HG02885 (cell line): ENCODE measurements around the gene MATN3.
A peak's percentile ranks its signal among the peaks of the same experiment; 100 is the strongest.

ENCODE experiments used
- ATAC-seq: cut with Tn5 transposase; IDR thresholded peaks from one replicate; pipeline ENCODE4 v1.9.1; 2021; ENCODE audit warnings: mild to moderate bottlenecking; ENCODE audit not compliant: unreplicated experiment, poor library complexity

Gene MATN3

DNA sequence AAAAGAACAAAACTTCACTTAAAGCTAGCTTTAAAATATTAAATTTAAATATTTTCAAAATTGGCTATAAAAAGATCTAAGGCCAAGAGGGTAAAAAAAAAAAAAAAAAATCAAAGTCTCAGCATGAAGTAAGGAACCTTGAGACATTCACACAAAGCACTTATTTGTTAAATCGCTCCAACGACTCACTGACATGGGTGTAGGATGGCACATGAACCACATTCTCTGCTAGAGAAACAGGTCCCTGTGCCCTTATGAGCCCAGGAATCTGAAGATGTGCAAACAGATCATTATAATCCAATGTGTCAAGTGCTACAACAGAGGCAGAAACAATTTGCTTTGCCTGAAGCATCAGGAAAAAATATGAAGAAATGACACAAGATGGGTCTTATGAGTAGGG is 25.2 kb upstream of the MATN3 start:
- ATAC-seq = no peak

- no peak for ATAC-seq
These were observed 23.6 kb upstream of the MATN3 start for GRCh38 chr2:20035955-20036666.

- no peak for ATAC-seq
These were observed 22.4 kb upstream of the MATN3 start for GRCh38 chr2:20034821-20035220.

GRCh38 chr2:20034218-20034617 is 21.8 kb upstream of the MATN3 start:
- no peak for ATAC-seq

DNA sequence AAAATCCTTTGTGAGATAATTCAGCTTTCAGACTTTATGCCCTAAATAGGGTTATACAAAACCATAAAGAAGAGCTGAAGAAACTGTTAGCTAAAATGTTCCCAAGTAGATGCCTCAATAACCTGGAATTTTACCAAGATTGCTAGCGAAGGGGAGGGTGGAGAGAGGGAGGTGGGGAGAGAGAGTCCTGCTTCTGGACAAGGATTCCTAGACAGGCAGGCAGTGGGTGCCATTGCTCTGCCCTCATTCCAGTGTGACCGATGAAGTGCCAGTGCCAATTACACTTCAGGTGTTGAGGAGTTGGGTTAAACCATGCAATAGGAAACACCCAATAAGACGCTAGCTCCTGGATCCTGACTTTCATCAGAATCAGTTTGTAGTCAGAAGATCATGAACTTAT is 20.9 kb upstream of the MATN3 start:
- ATAC-seq = no peak

DNA sequence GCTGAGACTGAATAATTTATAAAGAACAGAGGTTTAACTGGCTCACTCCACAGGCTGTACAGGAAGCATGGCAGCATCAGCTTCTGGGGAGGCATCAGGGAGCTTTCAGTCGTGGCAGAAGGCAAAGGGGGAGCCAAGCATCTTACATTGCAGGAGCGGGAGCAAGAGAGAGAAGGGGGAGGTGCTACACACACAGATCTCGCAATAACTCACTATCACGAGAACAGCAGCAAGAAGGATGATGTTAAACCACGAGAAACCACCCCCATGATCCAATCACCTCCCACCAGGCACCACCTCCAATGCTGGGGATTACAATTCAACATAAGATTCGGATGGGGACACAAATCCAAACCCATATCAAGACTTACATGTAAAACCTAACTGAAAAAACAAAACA is 17.8 kb upstream of the MATN3 start:
- no peak for ATAC-seq

- ATAC-seq = no peak
These were observed 15.4 kb upstream of the MATN3 start for GRCh38 chr2:20027705-20028434.

GRCh38 chr2:20027260-20027677 is 14.8 kb upstream of the MATN3 start:
- no peak for ATAC-seq

GRCh38 chr2:20025065-20025786 is 12.8 kb upstream of the MATN3 start:
- ATAC-seq = no peak

GRCh38 chr2:20023688-20024087 is 11.2 kb upstream of the MATN3 start:
- no peak for ATAC-seq

DNA sequence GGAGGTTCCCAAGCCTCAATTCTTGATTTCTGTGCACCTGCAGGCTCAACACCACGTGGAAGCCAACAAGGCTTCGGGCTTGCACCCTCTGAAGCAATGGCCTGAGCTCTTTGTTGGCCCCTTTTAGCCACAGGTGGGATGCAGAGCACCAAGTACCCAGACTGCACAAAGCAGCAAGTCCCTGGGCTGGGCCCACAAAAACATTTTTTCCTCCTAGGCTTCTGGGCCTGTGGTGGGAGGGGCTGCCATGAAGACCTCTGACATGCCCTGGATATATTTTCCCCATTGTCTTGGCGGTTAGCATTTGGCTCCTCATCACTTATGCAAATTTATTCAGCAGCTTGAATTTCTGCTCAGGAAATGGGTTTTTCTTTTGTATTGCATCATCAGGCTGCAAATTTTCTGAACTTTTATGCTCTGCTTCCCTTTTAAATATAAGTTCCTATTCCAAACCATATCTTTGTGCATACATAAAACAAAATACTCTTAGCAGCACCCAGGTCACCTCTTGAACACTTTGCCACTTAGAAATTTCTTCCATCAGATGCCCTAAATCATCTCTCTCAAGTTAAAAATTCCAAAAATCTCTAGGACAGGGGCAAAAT is 9.0 kb upstream of the MATN3 start:
- no peak for ATAC-seq

DNA sequence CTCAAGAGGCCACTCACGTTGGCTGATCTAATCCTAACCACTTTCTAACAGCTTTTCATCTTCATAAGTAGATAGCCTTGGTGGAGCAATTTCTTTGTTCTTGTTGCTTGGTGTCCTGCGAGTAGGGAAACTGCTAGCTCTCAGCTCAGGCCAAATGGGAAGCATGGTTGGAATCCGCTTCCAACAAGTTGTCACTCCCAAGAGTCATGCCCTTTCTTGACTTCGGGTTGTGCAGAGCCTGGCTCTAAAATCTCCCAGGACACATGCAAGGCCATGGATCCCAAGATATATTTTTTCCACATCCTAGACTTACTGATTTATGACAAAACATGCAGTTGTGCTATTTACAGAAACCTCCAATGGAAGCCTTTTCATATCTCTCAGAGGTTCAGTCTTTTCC is 7.3 kb upstream of the MATN3 start:
- ATAC-seq = no peak

- ATAC-seq = no peak
These were observed 6.2 kb upstream of the MATN3 start for GRCh38 chr2:20018601-20019152.

GRCh38 chr2:20016346-20016745 is 3.9 kb upstream of the MATN3 start:
- no peak for ATAC-seq

DNA sequence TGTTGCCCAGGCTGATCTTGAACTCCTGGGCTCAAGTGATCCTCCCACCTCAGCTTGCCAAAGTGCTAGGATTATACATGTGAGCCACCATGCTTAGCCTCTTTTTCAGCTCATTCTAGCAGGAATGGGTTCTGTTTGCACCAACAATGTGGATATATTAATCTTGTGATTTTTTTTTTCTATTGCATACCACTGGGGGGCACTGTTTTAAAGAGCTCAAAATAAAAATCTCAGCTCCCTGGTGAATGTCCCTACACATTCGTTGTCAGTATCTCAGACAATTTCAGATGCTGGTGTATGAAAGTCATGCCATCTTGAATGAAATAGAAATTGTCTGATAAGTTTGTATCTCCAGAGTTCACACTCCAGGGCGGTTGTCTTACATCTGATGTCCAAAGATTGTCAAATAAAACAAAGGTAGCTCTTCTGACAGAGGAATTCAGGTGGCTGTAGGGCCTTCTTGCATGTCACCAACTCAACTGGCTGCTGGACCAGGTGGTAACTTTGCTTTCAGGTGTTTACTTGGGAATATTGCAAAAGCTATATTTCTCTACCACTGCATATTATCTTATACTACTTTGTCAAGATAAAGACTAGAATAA is 3.1 kb upstream of the MATN3 start:
- ATAC-seq = peak; percentile 48

- ATAC-seq = no peak
These were observed 820 bp upstream of the MATN3 start for GRCh38 chr2:20013126-20013849.

- no peak for ATAC-seq
These were observed 511 bp downstream of the MATN3 start for GRCh38 chr2:20012032-20012281.

GRCh38 chr2:20011276-20012031 is 1.0 kb downstream of the MATN3 start:
- no peak for ATAC-seq

DNA sequence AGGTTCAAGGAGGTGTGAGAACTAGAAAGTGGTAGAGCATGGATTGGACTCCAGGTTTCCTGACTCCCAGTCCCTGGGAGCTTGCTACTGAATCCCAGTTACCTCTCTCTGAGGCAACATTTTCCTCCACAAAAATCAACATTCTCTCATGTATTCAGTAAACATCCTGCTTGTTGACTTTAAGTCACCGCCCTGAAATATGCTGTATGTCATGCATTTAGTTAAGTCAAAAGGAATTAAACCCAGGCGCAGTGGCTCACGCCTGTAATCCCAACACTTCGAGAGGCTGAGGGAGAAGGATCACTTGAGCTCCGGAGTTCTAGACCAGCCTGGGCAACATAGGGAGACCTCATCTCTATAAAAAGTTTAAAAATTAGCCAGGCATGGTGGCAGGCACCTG is 3.8 kb downstream of the MATN3 start:
- no peak for ATAC-seq
